Measurements from ENCODE around the gene TMEM141. TPM values are rescaled to one million over a fixed set of nuclear protein-coding genes. Genes with fewer than 3 reads are reported as not detected.
"Not testable (repeated sequence)": the region's sequence is repeated elsewhere in the genome, so short reads cannot be mapped to it uniquely, and the experiment has no call there.

The TMEM141 gene
- polyA plus RNA-seq, 4 donors: 148 to 518 (median 194) TPM

GRCh38 chr9:136784249-136784996 lies 6.7 kb upstream of the TMEM141 start:
- H3K9me3 ChIP-seq (ENCODE audit: control insufficient read depth in 2 of 2, insufficient read depth in 1 of 2, low read depth in 1 of 2, low read length in 1 of 2): no peaks in the 10 kb centered on the region
- no peaks in the 10 kb centered on the region for H3K27me3 ChIP-seq (ENCODE audit: control insufficient read depth in 3 of 3, insufficient read depth in 3 of 3, low read length in 3 of 3)
- FAIRE-seq (no peak), DNase-seq (peak in 1 of 2 donors; percentile 57)
- H3K4me3 ChIP-seq (ENCODE audit: low read depth in 1 of 3, low read length in 3 of 3): no peak overlapping the region
- WGBS, 3 donors: 19 to 42% (median 28%) methylated on average over 9 of the region's 9 CpGs
- peaks cover 0 to 32% (median 1%) of the 10 kb centered on the region in 3 donors for H3K4me1 ChIP-seq (ENCODE audit: control insufficient read depth in 3 of 3, insufficient read depth in 2 of 3, low read depth in 1 of 3, low read length in 2 of 3)
- H3K27ac ChIP-seq (ENCODE audit: low read depth in 1 of 3, low read length in 2 of 3): no peak overlapping the region
- no peaks in the 10 kb centered on the region for H3K36me3 ChIP-seq (ENCODE audit: control insufficient read depth in 3 of 3, insufficient read depth in 2 of 3, low read depth in 1 of 3, low read length in 3 of 3)

GRCh38 chr9:136784997-136785361 lies 6.2 kb upstream of the TMEM141 start:
- no peak for FAIRE-seq
- 21 to 59% (median 35%) methylated on average over 6 of the region's 6 CpGs for WGBS, 3 donors
- peak; percentile 76 for DNase-seq
- no peaks in the 10 kb centered on the region for H3K36me3 ChIP-seq (ENCODE audit: control insufficient read depth in 3 of 3, insufficient read depth in 2 of 3, low read depth in 1 of 3, low read length in 3 of 3)
- no peak overlapping the region for H3K27ac ChIP-seq (ENCODE audit: low read depth in 1 of 3, low read length in 2 of 3)
- H3K4me3 ChIP-seq (ENCODE audit: low read depth in 1 of 3, low read length in 3 of 3): no peak overlapping the region
- H3K9me3 ChIP-seq (ENCODE audit: control insufficient read depth in 2 of 2, insufficient read depth in 1 of 2, low read depth in 1 of 2, low read length in 1 of 2): no peaks in the 10 kb centered on the region
- H3K27me3 ChIP-seq (ENCODE audit: control insufficient read depth in 3 of 3, insufficient read depth in 3 of 3, low read length in 3 of 3): no peaks in the 10 kb centered on the region
- H3K4me1 ChIP-seq (ENCODE audit: control insufficient read depth in 3 of 3, insufficient read depth in 2 of 3, low read depth in 1 of 3, low read length in 2 of 3): peaks cover 0 to 38% (median 1%) of the 10 kb centered on the region in 3 donors

- H3K4me3 ChIP-seq (ENCODE audit: low read depth in 1 of 3, low read length in 3 of 3); H3K27ac ChIP-seq (ENCODE audit: low read depth in 1 of 3, low read length in 2 of 3); FAIRE-seq; H3K9me3 ChIP-seq (ENCODE audit: control insufficient read depth in 2 of 2, insufficient read depth in 1 of 2, low read depth in 1 of 2, low read length in 1 of 2); H3K27me3 ChIP-seq (ENCODE audit: control insufficient read depth in 3 of 3, insufficient read depth in 3 of 3, low read length in 3 of 3); H3K36me3 ChIP-seq (ENCODE audit: control insufficient read depth in 3 of 3, insufficient read depth in 2 of 3, low read depth in 1 of 3, low read length in 3 of 3): not testable (repeated sequence)
- peak in 1 of 2 donors; percentile 71 for DNase-seq
- peaks cover 0 to 44% (median 1%) of the 10 kb centered on the region in 3 donors for H3K4me1 ChIP-seq (ENCODE audit: control insufficient read depth in 3 of 3, insufficient read depth in 2 of 3, low read depth in 1 of 3, low read length in 2 of 3)
- 28 to 62% (median 40%) methylated on average over 15 to 23 of the region's 23 CpGs for WGBS, 3 donors
Observed at GRCh38 chr9:136785565-136786355, 5.4 kb upstream of the TMEM141 start.

- 58 to 75% (median 61%) methylated on average over 10 of the region's 10 CpGs for WGBS, 3 donors
Observed at GRCh38 chr9:136786451-136786850, 4.7 kb upstream of the TMEM141 start.

GRCh38 chr9:136786983-136787382 lies 4.2 kb upstream of the TMEM141 start:
- WGBS, 3 donors: 11 to 41% (median 32%) methylated on average over 4 of the region's 4 CpGs
- not testable (repeated sequence) for H3K27ac ChIP-seq (ENCODE audit: low read depth in 1 of 3, low read length in 2 of 3); FAIRE-seq; H3K27me3 ChIP-seq (ENCODE audit: control insufficient read depth in 3 of 3, insufficient read depth in 3 of 3, low read length in 3 of 3); H3K9me3 ChIP-seq (ENCODE audit: control insufficient read depth in 2 of 2, insufficient read depth in 1 of 2, low read depth in 1 of 2, low read length in 1 of 2); H3K4me3 ChIP-seq (ENCODE audit: low read depth in 1 of 3, low read length in 3 of 3); DNase-seq; H3K36me3 ChIP-seq (ENCODE audit: control insufficient read depth in 3 of 3, insufficient read depth in 2 of 3, low read depth in 1 of 3, low read length in 3 of 3)
- H3K4me1 ChIP-seq (ENCODE audit: control insufficient read depth in 3 of 3, insufficient read depth in 2 of 3, low read depth in 1 of 3, low read length in 2 of 3): peaks cover 0 to 48% (median 1%) of the 10 kb centered on the region in 3 donors

More at GRCh38 chr9:136786451-136786850, 4.7 kb upstream of the TMEM141 start:
- no peaks in the 10 kb centered on the region for H3K27me3 ChIP-seq (ENCODE audit: control insufficient read depth in 3 of 3, insufficient read depth in 3 of 3, low read length in 3 of 3)
- no peak for FAIRE-seq
- H3K4me1 ChIP-seq (ENCODE audit: control insufficient read depth in 3 of 3, insufficient read depth in 2 of 3, low read depth in 1 of 3, low read length in 2 of 3): peaks cover 0 to 44% (median 1%) of the 10 kb centered on the region in 3 donors
- no peaks in the 10 kb centered on the region for H3K36me3 ChIP-seq (ENCODE audit: control insufficient read depth in 3 of 3, insufficient read depth in 2 of 3, low read depth in 1 of 3, low read length in 3 of 3)
- no peaks in the 10 kb centered on the region for H3K9me3 ChIP-seq (ENCODE audit: control insufficient read depth in 2 of 2, insufficient read depth in 1 of 2, low read depth in 1 of 2, low read length in 1 of 2)
- no peak overlapping the region for H3K4me3 ChIP-seq (ENCODE audit: low read depth in 1 of 3, low read length in 3 of 3)
- DNase-seq: no peak
- no peak overlapping the region for H3K27ac ChIP-seq (ENCODE audit: low read depth in 1 of 3, low read length in 2 of 3)

GRCh38 chr9:136787690-136788400 lies 3.3 kb upstream of the TMEM141 start:
- H3K27me3 ChIP-seq (ENCODE audit: control insufficient read depth in 3 of 3, insufficient read depth in 3 of 3, low read length in 3 of 3): no peaks in the 10 kb centered on the region
- DNase-seq: peak; percentile 78 to 90
- WGBS, 3 donors: 9 to 16% (median 12%) methylated on average over 21 of the region's 21 CpGs
- H3K36me3 ChIP-seq (ENCODE audit: control insufficient read depth in 3 of 3, insufficient read depth in 2 of 3, low read depth in 1 of 3, low read length in 3 of 3): peaks cover 0 to 12% (median 0%) of the 10 kb centered on the region in 3 donors
- H3K27ac ChIP-seq (ENCODE audit: low read depth in 1 of 3, low read length in 2 of 3): peak overlapping the region in 1 of 3 donors; percentile 91
- H3K9me3 ChIP-seq (ENCODE audit: control insufficient read depth in 2 of 2, insufficient read depth in 1 of 2, low read depth in 1 of 2, low read length in 1 of 2): no peaks in the 10 kb centered on the region
- H3K4me1 ChIP-seq (ENCODE audit: control insufficient read depth in 3 of 3, insufficient read depth in 2 of 3, low read depth in 1 of 3, low read length in 2 of 3): peaks cover 0 to 54% (median 1%) of the 10 kb centered on the region in 3 donors
- FAIRE-seq: no peak
- no peak overlapping the region for H3K4me3 ChIP-seq (ENCODE audit: low read depth in 1 of 3, low read length in 3 of 3)

GRCh38 chr9:136788644-136789522 lies 2.3 kb upstream of the TMEM141 start:
- Histone ChIP-seq H3K27ac (ENCODE audit: low read depth in 1 of 3, low read length in 2 of 3) (peak overlapping the region in 2 of 3 donors; percentile 52 to 91), H3K36me3 (ENCODE audit: control insufficient read depth in 3 of 3, insufficient read depth in 2 of 3, low read depth in 1 of 3, low read length in 3 of 3) (peaks cover 0 to 21% (median 0%) of the 10 kb centered on the region in 3 donors), H3K4me3 (ENCODE audit: low read depth in 1 of 3, low read length in 3 of 3) (peak overlapping the region in 1 of 3 donors; percentile 27), H3K4me1 (ENCODE audit: control insufficient read depth in 3 of 3, insufficient read depth in 2 of 3, low read depth in 1 of 3, low read length in 2 of 3) (peaks cover 0 to 62% (median 1%) of the 10 kb centered on the region in 3 donors)
- peak; percentile 44 to 75 for DNase-seq
- WGBS, 3 donors: 16 to 55% (median 38%) methylated on average over 27 of the region's 27 CpGs
- not testable (repeated sequence) for FAIRE-seq; H3K9me3 ChIP-seq (ENCODE audit: control insufficient read depth in 2 of 2, insufficient read depth in 1 of 2, low read depth in 1 of 2, low read length in 1 of 2); H3K27me3 ChIP-seq (ENCODE audit: control insufficient read depth in 3 of 3, insufficient read depth in 3 of 3, low read length in 3 of 3)

Measured in small intestine (tissue), 7 donors.